H9 (cell line): ENCODE results near the gene PLXND1. TPM values are rescaled to one million over a fixed set of nuclear protein-coding genes. Genes with fewer than 3 reads are reported as not detected.

Experiments
- DNase-seq: peaks from one replicate; pipeline ENCODE4 v3.0.0-alpha.2; 2017
- H2AFZ ChIP-seq: one replicate; pipeline ENCODE4 v1.6.1; 2013; ENCODE audit warnings: mild to moderate bottlenecking, low read length, control low read depth, moderate library complexity
- H2AK5ac ChIP-seq: 2 replicates; pipeline ENCODE4 v1.6.1; 2013; ENCODE audit warnings: low read length, control low read depth, mixed read lengths; ENCODE audit not compliant: insufficient read length
- H2BK120ac ChIP-seq: one replicate; pipeline ENCODE4 v1.6.1; 2013; ENCODE audit warnings: low read depth, mild to moderate bottlenecking, low read length, control low read depth, inconsistent platforms; ENCODE audit not compliant: poor library complexity, severe bottlenecking
- H2BK12ac ChIP-seq: 2 replicates; pipeline ENCODE4 v1.6.1; 2013; ENCODE audit warnings: low read length, control low read depth, mixed read lengths, low read depth; ENCODE audit not compliant: insufficient read length
- H2BK15ac ChIP-seq: 2 replicates; pipeline ENCODE4 v1.6.1; 2013; ENCODE audit warnings: low read depth, low read length, control low read depth
- H2BK20ac ChIP-seq: one replicate; pipeline ENCODE4 v1.6.1; 2013; ENCODE audit warnings: low read depth, mild to moderate bottlenecking, low read length, control low read depth, inconsistent platforms; ENCODE audit not compliant: poor library complexity, severe bottlenecking
- H2BK5ac ChIP-seq: 2 replicates; pipeline ENCODE4 v1.6.1; 2013; ENCODE audit warnings: low read length, control low read depth, mixed read lengths; ENCODE audit not compliant: insufficient read length
- H3K14ac ChIP-seq: 2 replicates; pipeline ENCODE4 v1.6.1; 2013; ENCODE audit warnings: low read length, control low read depth; ENCODE audit not compliant: insufficient read depth
- H3K18ac ChIP-seq: 2 replicates; pipeline ENCODE4 v1.6.1; 2013; ENCODE audit warnings: low read depth, mild to moderate bottlenecking, mixed read lengths, low read length, control low read depth; ENCODE audit not compliant: insufficient read length
- H3K23ac ChIP-seq: 2 replicates; pipeline ENCODE4 v1.6.1; 2013; ENCODE audit warnings: low read length, control low read depth, mixed read lengths, low read depth; ENCODE audit not compliant: insufficient read length
- H3K23me2 ChIP-seq: 2 replicates; pipeline ENCODE4 v1.6.1; 2013; ENCODE audit warnings: low read depth, mild to moderate bottlenecking, mixed read lengths, low read length, control low read depth; ENCODE audit not compliant: insufficient read length, poor library complexity, severe bottlenecking
- H3K27ac ChIP-seq: 2 replicates; pipeline ENCODE4 v1.5.1; 2013; ENCODE audit warnings: low read length, control low read depth, mixed read lengths, low read depth; ENCODE audit not compliant: insufficient read length
- H3K27me3 ChIP-seq: 2 replicates; pipeline ENCODE4 v1.6.1; 2013; ENCODE audit warnings: low read length, control low read depth, inconsistent platforms; ENCODE audit not compliant: insufficient read depth
- H3K4ac ChIP-seq: 2 replicates; pipeline ENCODE4 v1.6.1; 2013; ENCODE audit warnings: low read depth, mild to moderate bottlenecking, control low read depth, inconsistent platforms, low read length, moderate library complexity
- H3K4me1 ChIP-seq: 2 replicates; pipeline ENCODE4 v1.6.1; 2013; ENCODE audit warnings: low read length, control low read depth, inconsistent platforms; ENCODE audit not compliant: insufficient read depth
- H3K4me2 ChIP-seq: 2 replicates; pipeline ENCODE4 v1.6.1; 2013; ENCODE audit warnings: low read length, control low read depth, mixed read lengths; ENCODE audit not compliant: insufficient read length, insufficient read depth
- H3K56ac ChIP-seq: 2 replicates; pipeline ENCODE4 v1.6.1; 2013; ENCODE audit warnings: low read depth, mild to moderate bottlenecking, mixed read lengths, low read length, control low read depth; ENCODE audit not compliant: insufficient read length
- H3K79me1 ChIP-seq: 2 replicates; pipeline ENCODE4 v1.6.1; 2013; ENCODE audit warnings: low read depth, mild to moderate bottlenecking, moderate library complexity, low read length, control low read depth, inconsistent platforms; ENCODE audit not compliant: insufficient read depth, poor library complexity, severe bottlenecking
- H3K79me2 ChIP-seq: 2 replicates; pipeline ENCODE4 v1.6.1; 2013; ENCODE audit warnings: low read length, control low read depth, inconsistent platforms; ENCODE audit not compliant: insufficient read depth
- H3K9ac ChIP-seq: 2 replicates; pipeline ENCODE4 v1.6.1; 2013; ENCODE audit warnings: low read length, control low read depth, mixed read lengths; ENCODE audit not compliant: insufficient read length; ENCODE audit errors: extremely low read depth
- H3K9me3 ChIP-seq: one replicate; pipeline ENCODE4 v1.6.1; 2013; ENCODE audit warnings: low read depth, low read length, inconsistent platforms; ENCODE audit not compliant: control insufficient read depth
- H3T11ph ChIP-seq: one replicate; pipeline ENCODE4 v1.6.1; 2013; ENCODE audit warnings: mild to moderate bottlenecking, low read length, control low read depth, inconsistent platforms
- H4K20me1 ChIP-seq: one replicate; pipeline ENCODE4 v1.6.1; 2013; ENCODE audit not compliant: control insufficient read depth, insufficient read length, insufficient read depth
- H4K5ac ChIP-seq: 2 replicates; pipeline ENCODE4 v1.6.1; 2013; ENCODE audit warnings: low read depth, mild to moderate bottlenecking, mixed read lengths, low read length, control low read depth; ENCODE audit not compliant: insufficient read length
- H4K8ac ChIP-seq: replicated peaks from 2 replicates; pipeline ENCODE4 v1.6.1; 2013; ENCODE audit warnings: low read length, control low read depth, mixed read lengths, low read depth; ENCODE audit not compliant: insufficient read length
- H4K91ac ChIP-seq: 2 replicates; pipeline ENCODE4 v1.6.1; 2013; ENCODE audit warnings: low read depth, mild to moderate bottlenecking, moderate library complexity, mixed read lengths, low read length, control low read depth; ENCODE audit not compliant: insufficient read length
- H3K27ac Mint-ChIP-seq, 3 experiments: 2 replicates in 2 of 3; 3 replicates in 1 of 3; pipeline ENCODE4 v1.8.0; 2020 to 2021; ENCODE audit warnings: mixed read lengths in 3 of 3, mild to moderate bottlenecking in 1 of 3, moderate library complexity in 1 of 3
- H3K27me3 Mint-ChIP-seq: 2 replicates; pipeline ENCODE4 v1.8.0; 2021; ENCODE audit warnings: low read depth, mild to moderate bottlenecking, moderate library complexity, mixed read lengths
- H3K36me3 Mint-ChIP-seq, 3 experiments: 2 replicates in 2 of 3; 3 replicates in 1 of 3; pipeline ENCODE4 v1.8.0; 2020 to 2021; ENCODE audit warnings: low read depth in 3 of 3, mixed read lengths in 3 of 3; ENCODE audit not compliant: insufficient read depth in 1 of 3
- H3K4me1 Mint-ChIP-seq, 2 experiments: 2 replicates each; pipeline ENCODE4 v1.8.0; 2020; ENCODE audit warnings: mixed read lengths in 2 of 2
- H3K4me3 Mint-ChIP-seq, 2 experiments: 2 replicates in 1 of 2; 3 replicates in 1 of 2; pipeline ENCODE4 v1.8.0; 2020 to 2021; ENCODE audit warnings: mild to moderate bottlenecking in 2 of 2, mixed read lengths in 2 of 2, moderate library complexity in 1 of 2
- H3K9me3 Mint-ChIP-seq, 2 experiments: 2 replicates in 1 of 2; 3 replicates in 1 of 2; pipeline ENCODE4 v1.8.0; 2020; ENCODE audit warnings: mild to moderate bottlenecking in 2 of 2, mixed read lengths in 2 of 2, moderate library complexity in 1 of 2
- CTCF ChIP-seq: fragments of 200-600 bp; sonication (generic); conservative IDR thresholded peaks from 3 replicates; pipeline ENCODE4 v1.8.0; 2021; ENCODE audit warnings: antibody characterized with exemption, mild to moderate bottlenecking
- WGBS: extraction: QIAGEN DNeasy Blood & Tissue Kit; methylation state at CpG from one replicate; pipeline ENCODE4 v1.1.7; 2013; ENCODE audit warnings: missing lambda C conversion rate, low lambda C conversion rate, mixed read lengths; ENCODE audit not compliant: insufficient read length; ENCODE audit errors: extremely low coverage; 5-methylcytosine and 5-hydroxymethylcytosine counted together
- total RNA-seq: library from RNA; stranded (reverse); gene quantifications from 2 replicates; pipeline ENCODE4 v1.2.1, GENCODE V29; 2021

Gene PLXND1
- total RNA-seq, 1 experiment from 2014 or later: 50.9 TPM

GRCh38 chr3:129605203-129605921 is 1.1 kb downstream of the PLXND1 start:
- no peak overlapping the region for H3K56ac ChIP-seq
- H3K4me1 ChIP-seq: peaks cover 3% of the 10 kb centered on the region
- H3K23ac ChIP-seq: no peak overlapping the region
- H4K5ac ChIP-seq: no peak overlapping the region
- Mint-ChIP-seq H3K9me3 (peaks cover 2 to 3% of the 10 kb centered on the region in 2 experiments; a peak in 2 of 5 replicates), H3K4me3 (peak overlapping the region; percentile 81 to 93), H3K4me1 (peaks cover 59% of the 10 kb centered on the region in 2 experiments), H3K36me3 (peaks cover 0 to 3% (median 0%) of the 10 kb centered on the region in 3 experiments; a peak in 2 of 7 replicates), H3K27ac (no peak overlapping the region), H3K27me3 (peaks cover 38% of the 10 kb centered on the region)
- H3T11ph ChIP-seq: no peak overlapping the region
- no peak overlapping the region for H4K91ac ChIP-seq
- H2BK20ac ChIP-seq: no peak overlapping the region
- H3K4ac ChIP-seq: no peak overlapping the region
- no peak overlapping the region for H2BK12ac ChIP-seq
- no peak overlapping the region for H2AFZ ChIP-seq
- H3K23me2 ChIP-seq: peaks cover 12% of the 10 kb centered on the region
- TF ChIP-seq CTCF: peak; percentile 17; the same call in 1 of the 3 replicates
- peaks cover 6% of the 10 kb centered on the region; the same call in 1 of the 2 replicates for H3K27me3 ChIP-seq
- peaks cover 4% of the 10 kb centered on the region; the same call in 1 of the 2 replicates for H3K79me2 ChIP-seq
- peak; percentile 58 for DNase-seq
- no peak overlapping the region for H2BK5ac ChIP-seq
- H4K8ac ChIP-seq: no peak overlapping the region
- no peak overlapping the region for H2BK120ac ChIP-seq
- H4K20me1 ChIP-seq: no peaks in the 10 kb centered on the region
- no peak overlapping the region for H3K14ac ChIP-seq
- H2AK5ac ChIP-seq: no peak overlapping the region
- no peak overlapping the region for H3K27ac ChIP-seq
- peak overlapping the region; percentile 48 for H3K4me2 ChIP-seq
- H3K9me3 ChIP-seq: no peaks in the 10 kb centered on the region
- H2BK15ac ChIP-seq: no peak overlapping the region
- H3K79me1 ChIP-seq: no peaks in the 10 kb centered on the region
- no peak overlapping the region for H3K18ac ChIP-seq
- no CpG with 5 or more reads among the region's 98 CpGs for WGBS
- H3K9ac ChIP-seq: no peak overlapping the region
